ENCODE data around the gene HPGD. TPM values are rescaled to one million over a fixed set of nuclear protein-coding genes. Genes with fewer than 3 reads are reported as not detected.

Gene HPGD
- total RNA-seq, 1 donor from 2014 or later, result 0.51 TPM

DNA sequence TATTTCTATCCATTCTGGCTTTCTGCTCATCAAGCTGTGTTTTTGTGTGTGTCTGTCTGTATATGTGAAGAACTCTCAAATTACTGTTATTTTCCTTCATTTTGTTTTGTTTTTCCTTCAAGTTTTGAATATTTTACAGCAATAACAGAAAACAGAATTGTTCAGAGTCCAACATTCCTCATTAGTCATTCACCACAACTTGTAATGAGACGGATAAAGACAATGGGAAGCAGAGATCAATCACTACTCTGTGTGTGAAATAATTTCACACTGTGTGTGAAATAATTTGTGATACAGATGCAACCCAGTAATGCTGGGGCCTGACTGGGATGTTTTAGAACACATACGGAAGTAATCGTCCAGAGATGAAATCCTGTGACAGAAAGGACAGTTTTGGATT, 55.2 kb downstream of the HPGD start:
- DNase-seq, result no peak

DNA sequence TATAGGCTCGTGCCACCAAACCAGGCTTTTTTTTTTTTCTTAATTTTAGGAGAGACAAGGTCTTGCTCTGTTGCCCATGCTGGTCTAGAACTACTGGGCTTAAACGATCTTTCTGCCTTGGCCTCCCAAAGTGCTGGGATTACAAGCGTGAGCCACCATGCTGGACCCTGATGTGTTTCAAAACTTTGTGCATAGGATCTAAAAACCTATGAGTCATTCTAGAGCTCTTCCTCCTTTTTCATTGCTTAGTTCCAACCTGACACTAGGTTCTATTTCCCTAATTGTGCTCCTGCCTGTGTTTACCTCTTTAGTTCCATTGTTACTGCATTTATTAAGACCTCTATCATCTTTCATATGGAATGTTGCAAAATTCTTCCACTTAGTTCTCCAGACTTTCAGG, 57.3 kb downstream of the HPGD start:
- no peak for DNase-seq

DNA sequence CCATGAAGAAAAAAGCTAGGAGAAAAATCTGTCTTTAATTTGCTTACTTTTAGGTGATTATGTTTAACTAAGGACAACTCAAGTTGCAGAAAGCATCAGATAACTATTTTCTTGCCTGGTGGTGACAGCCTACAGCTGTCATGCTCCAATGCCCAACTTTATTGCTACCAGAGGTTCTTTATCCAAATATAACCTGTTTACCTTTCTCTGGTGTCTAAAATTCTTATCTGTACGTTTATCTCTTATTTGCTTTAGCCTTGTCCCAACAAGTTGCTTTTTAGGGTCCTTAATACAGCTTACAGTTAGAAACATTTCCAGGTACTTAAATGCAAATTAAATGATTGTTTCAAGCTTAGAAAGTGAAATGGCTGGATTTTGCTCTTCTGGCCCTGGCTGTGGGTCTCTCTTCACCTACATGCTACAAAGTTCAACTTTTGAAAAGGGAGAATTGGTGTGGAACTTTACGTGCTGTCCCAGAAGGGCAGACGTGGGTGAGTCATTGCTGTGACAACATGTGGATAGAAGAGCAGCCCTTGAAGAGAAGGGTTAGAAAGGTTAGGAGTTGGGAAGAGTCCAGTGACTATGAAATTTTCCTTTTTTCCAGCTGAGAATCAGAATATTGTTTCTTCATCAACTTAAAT, 60.7 kb downstream of the HPGD start:
- DNase-seq, result no peak

DNA sequence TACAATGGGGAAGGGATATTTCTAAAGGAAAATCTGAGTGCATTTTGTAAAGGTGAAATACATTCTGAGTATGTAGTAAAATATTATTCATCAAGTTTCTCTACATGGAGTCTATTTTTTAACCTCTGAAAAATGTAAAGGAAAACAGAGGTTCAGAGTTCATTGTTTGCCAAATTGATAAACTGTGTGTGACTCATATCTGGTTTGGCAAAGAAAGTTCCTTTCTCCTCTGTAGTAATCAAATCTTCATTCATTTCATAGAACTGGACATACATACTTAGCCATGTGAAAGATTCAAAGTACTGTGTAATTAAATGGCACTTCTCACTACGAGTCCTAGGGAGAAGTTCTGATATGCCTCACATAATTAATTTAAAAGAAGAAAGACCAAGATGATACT, 61.6 kb downstream of the HPGD start:
- no peak for DNase-seq

DNA sequence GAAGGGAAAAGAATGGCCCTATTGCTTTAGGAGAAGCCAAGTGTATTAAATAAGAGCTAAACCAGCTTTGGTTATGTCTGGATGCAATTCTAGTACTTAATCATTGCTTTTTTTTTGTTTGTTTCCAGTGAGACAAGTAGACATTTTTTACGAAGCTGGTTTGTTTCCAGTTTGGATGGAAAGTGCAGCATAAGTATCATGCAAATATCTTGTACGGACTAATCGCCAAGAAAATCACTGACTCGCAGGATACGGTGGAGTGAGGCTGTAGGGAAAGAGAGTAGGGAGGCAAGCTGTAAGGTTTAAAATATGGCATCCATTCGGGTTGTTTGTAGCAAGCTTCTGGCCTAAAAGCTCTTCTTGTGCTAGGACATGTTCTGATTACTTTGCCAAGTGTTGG, 64.8 kb downstream of the HPGD start:
- no peak for DNase-seq

DNA sequence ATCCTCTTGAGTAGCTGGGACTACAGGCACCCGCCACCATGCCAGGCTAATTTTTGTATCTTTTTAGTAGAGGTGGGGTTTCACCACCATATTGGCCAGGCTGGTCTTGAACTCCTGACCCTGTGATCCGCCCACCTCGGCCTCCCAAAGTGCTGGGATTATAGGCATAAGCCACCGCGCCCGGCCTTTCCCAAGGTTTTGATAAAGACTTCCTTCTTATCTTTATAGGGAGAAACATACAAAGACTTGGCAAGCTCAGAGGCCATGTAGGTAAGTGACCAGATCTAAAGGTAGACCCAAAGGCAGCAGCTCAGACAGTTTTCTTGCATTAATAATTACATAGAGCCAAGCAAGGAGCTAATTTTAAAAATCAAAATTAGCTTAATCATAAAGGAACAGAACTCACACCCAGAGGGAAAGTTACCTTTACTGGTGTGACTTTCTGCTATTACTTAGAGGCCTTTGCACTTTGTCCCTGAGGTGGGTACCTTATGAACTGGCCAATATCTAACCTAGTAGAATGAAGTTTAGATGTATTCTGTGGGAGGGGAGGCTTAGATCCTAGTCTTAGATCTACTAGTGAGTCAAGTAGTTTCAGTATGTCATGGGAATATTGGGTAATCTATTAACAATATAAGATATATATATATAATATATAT, 67.3 kb downstream of the HPGD start:
- DNase-seq, result no peak

DNA sequence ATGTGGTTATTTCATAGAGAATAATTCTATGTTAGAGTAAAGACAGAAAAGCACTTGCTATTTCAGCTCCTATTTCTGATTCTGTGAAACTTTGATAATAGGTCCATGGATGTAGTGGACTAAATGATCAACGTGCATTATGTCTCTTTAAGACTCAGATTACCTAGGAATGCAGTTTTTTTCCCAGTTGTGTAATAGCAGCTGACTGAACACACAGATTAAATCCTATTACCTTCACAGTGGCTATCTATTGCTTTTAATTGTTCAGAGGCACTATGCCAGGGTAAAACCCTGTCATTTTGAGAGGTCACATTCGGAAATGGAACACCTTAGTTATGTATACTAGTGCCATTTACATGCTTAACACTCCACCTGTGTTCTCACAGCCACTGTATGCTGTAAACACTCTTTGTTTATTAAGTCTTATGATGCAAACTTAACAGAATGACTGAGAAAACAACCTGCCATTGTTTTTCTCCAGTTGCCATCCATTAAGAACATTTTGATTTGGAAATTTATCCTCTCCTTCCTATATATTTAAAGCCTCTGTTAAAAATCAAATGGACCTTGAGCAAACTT, 70.5 kb downstream of the HPGD start:
- no peak for DNase-seq

DNA sequence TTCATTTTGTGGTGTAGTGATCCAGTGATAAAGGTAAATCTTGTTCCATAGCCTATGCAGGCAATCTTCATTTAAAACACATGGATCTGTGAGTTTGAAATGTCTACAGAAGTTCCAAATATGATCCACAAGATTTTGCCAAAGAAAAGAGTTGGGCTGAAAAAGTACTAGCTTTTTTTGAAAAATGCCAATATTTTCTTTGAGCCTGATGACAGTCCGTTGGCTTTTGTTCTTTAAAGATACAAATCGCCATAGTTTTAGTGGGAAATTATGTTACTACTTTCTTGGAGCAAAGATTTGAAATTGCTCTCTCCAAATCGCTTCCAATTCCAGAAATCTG, 71.5 kb downstream of the HPGD start:
- DNase-seq, result no peak

DNA sequence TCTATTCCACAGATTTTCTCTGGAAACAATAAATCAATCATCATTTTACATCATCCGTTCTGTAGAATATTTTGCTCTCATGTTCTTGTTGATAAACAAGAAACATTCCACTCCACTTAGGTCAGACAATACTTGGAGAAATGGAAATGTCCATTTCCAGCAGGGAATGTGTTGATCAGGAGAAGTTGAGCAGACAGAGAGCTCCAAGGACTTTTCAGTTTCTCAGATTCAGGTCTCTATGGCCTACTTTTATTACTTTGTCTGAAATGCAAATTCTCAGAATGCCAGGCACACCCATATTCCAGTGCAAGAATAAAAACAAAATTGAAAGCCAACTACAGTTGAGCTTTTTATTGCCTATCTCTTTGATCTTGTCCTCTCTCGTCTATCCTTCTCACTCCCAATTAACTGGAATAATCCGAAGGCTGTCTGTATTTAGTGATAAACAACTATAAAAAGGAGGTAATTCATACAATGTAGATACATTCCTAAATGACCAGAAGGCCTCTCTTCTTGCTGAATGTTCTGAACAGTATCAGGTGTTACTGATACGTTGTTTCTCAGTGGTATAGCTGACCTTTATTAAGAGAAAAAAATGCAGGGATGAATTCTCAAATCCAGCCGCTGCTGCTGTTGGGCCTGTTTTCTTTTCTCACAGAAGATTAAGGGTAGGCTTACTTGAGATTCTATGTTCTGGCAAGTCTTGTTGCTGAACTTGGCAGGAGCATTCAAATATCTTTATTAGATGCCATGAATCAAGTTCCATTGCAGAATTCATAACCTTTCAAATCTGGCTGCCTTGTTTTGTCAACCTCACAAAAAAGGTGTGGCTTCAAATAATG, 72.1 kb downstream of the HPGD start:
- no peak for DNase-seq

DNA sequence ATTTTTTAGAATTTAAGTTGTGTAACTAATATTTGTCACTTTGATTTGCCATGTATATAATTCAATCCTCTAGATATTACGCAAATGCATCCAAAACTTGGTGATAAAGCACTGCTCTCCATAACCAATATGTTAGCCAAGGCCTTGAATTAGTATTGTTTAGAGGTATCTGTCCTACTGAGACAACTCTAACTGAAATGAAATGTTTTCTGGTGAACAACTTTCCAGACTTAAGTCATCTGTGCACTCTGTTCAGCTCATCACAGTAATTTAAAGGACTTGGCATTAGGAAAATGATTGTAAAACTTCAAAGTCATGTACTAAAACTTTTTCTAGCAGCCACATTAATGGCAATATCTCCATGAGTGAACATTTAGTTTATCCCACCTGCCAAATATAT, 73.1 kb downstream of the HPGD start:
- DNase-seq, result no peak

DNA sequence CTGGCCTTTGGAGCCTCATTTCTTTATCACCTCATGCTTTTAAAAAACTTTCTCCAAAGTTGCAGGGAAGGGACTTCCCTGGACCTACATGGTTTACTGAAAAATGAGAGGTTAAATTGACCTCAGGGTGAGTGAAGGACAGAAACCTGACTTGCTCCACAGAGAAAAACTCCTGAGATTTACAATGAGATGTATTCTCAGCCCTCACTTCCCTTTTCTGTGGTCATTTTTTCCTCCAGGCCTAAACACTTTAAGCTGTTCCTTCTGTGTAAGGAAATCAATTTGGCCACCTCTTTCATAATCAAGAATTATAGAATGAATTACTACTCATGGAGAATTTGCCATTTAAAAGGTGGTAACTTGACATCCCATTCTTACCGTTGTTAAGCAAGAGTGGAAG, 77.9 kb downstream of the HPGD start:
- no peak for DNase-seq

Other genes with a start within 250 kb of the HPGD start
- 28.3 and 41.0 TPM in 2 replicates for gene FBXO8, start 238.8 kb downstream of the HPGD start, total RNA-seq
- gene CEP44, start 238.6 kb downstream of the HPGD start, total RNA-seq, result 12.4 and 13.8 TPM in 2 replicates